HepG2 (cell line): ENCODE results near the gene VEZF1. TPM values are rescaled to one million over a fixed set of nuclear protein-coding genes. Genes with fewer than 3 reads are reported as not detected.
A peak's percentile ranks its signal among the peaks of the same experiment; 100 is the strongest.

Experiments used
- CENPX ChIP-seq: sonication (generic); formaldehyde crosslinking; IDR thresholded peaks from 2 replicates; pipeline ENCODE4 v1.9.0; 2021; ENCODE audit warnings: mild to moderate bottlenecking, missing genetic modification reagents, moderate library complexity
- CERS6 ChIP-seq: sonication (generic); formaldehyde crosslinking; IDR thresholded peaks from 2 replicates; pipeline ENCODE4 v1.5.0; 2020; ENCODE audit warnings: missing genetic modification reagents
- CHD2 ChIP-seq: IDR thresholded peaks from 2 replicates; pipeline ENCODE4 v1.6.1; 2011; ENCODE audit warnings: low read depth, low read length, improper control_type of control experiment
- EED ChIP-seq: sonication (generic); formaldehyde crosslinking; IDR thresholded peaks from 2 replicates; pipeline ENCODE4 v1.5.0; 2020; ENCODE audit warnings: mild to moderate bottlenecking, missing genetic modification reagents
- ERF ChIP-seq: IDR thresholded peaks from 2 replicates; pipeline ENCODE4 v1.6.1; 2018; ENCODE audit warnings: missing biosample characterization, missing genetic modification reagents
- GFI1 ChIP-seq: sonication (generic); formaldehyde crosslinking; IDR thresholded peaks from 2 replicates; pipeline ENCODE4 v1.5.0; 2020; ENCODE audit warnings: missing genetic modification reagents, mild to moderate bottlenecking, borderline replicate concordance
- HNF1B ChIP-seq: sonication (generic); formaldehyde crosslinking; IDR thresholded peaks from 2 replicates; pipeline ENCODE4 v1.5.1; 2020; ENCODE audit warnings: mild to moderate bottlenecking, moderate library complexity, missing genetic modification reagents
- PBX2 ChIP-seq: IDR thresholded peaks from 2 replicates; pipeline ENCODE4 v1.6.1; 2016; ENCODE audit warnings: control low read depth
- SOX5 ChIP-seq: IDR thresholded peaks from 2 replicates; pipeline ENCODE4 v1.6.1; 2016; ENCODE audit warnings: borderline replicate concordance
- TRIM24 ChIP-seq: sonication (generic); formaldehyde crosslinking; IDR thresholded peaks from 2 replicates; pipeline ENCODE4 v1.8.0; 2022; ENCODE audit warnings: mild to moderate bottlenecking, missing genetic modification reagents
- ZFX ChIP-seq: sonication (generic); formaldehyde crosslinking; IDR thresholded peaks from 2 replicates; pipeline ENCODE4 v1.4.0; 2020; ENCODE audit warnings: mild to moderate bottlenecking, low read depth, missing genetic modification reagents, moderate library complexity
- ZNF280D ChIP-seq: sonication (generic); formaldehyde crosslinking; IDR thresholded peaks from 2 replicates; pipeline ENCODE4 v1.5.1; 2020; ENCODE audit warnings: mild to moderate bottlenecking, missing genetic modification reagents
- ZNF281 ChIP-seq: sonication (generic); formaldehyde crosslinking; IDR thresholded peaks from 2 replicates; pipeline ENCODE4 v1.4.0; 2020; ENCODE audit warnings: missing genetic modification reagents, borderline replicate concordance
- ZNF460 ChIP-seq: sonication (generic); formaldehyde crosslinking; IDR thresholded peaks from 2 replicates; pipeline ENCODE4 v1.5.1; 2020; ENCODE audit warnings: missing genetic modification reagents, mild to moderate bottlenecking, borderline replicate concordance
- ZNF543 ChIP-seq: sonication (generic); formaldehyde crosslinking; IDR thresholded peaks from 2 replicates; pipeline ENCODE4 v1.4.0; 2020; ENCODE audit warnings: mild to moderate bottlenecking, missing genetic modification reagents
- ZNF577 ChIP-seq: sonication (generic); formaldehyde crosslinking; IDR thresholded peaks from 2 replicates; pipeline ENCODE4 v1.4.0; 2020; ENCODE audit warnings: mild to moderate bottlenecking, low read depth, missing genetic modification reagents, borderline replicate concordance
- ZNF703 ChIP-seq: sonication (generic); formaldehyde crosslinking; IDR thresholded peaks from 2 replicates; pipeline ENCODE4 v1.5.1; 2020; ENCODE audit warnings: missing genetic modification reagents, mild to moderate bottlenecking, moderate library complexity, borderline replicate concordance
- ZSCAN9 ChIP-seq: IDR thresholded peaks from 2 replicates; pipeline ENCODE4 v1.6.1; 2016; ENCODE audit warnings: borderline replicate concordance
- polyA plus RNA-seq, 8 experiments: library from polyadenylated mRNA; depleted of rRNA in 3 of 8; stranded (reverse) in 7 of 8; unstranded in 1 of 8; fragments of >200 nt; fragmentation: Illumina TruSeq in 4 of 8; extraction: Trizol in 4 of 8; gene quantifications; 2 replicates each; pipeline versions ENCODE4 v1.2.1 to v1.2.3, GENCODE V29; 2011 to 2016; ENCODE audit warnings: low read depth in 4 of 8, missing spikeins in 1 of 8, mixed read lengths in 1 of 8; ENCODE audit not compliant: insufficient read depth in 1 of 8
- total RNA-seq, 5 experiments: library from RNA; depleted of rRNA; stranded (reverse); fragments of >200 nt; fragmentation: Illumina TruSeq; extraction: Trizol; gene quantifications; 2 replicates each; pipeline ENCODE4 v1.2.3, GENCODE V29; 2016; ENCODE audit warnings: low read depth in 1 of 5

The VEZF1 gene
- total and polyA plus RNA-seq, 2 of the 13 experiments (the other 11 are each of a cell fraction or from before 2014, with no cell fraction given): 45.9 to 49.7 TPM

GRCh38 chr17:57987581-57988300 is at the start of gene VEZF1 (continued):
- TF ChIP-seq TRIM24: no peak
- no peak for TF ChIP-seq SOX5 (CRISPR knock-in tag)
- TF ChIP-seq CERS6 (CRISPR knock-in tag): no peak
- TF ChIP-seq ZNF543 (CRISPR knock-in tag): peak; percentile 64
- no peak for TF ChIP-seq ZNF280D
- TF ChIP-seq ZFX: peak; percentile 91
- TF ChIP-seq ERF: peak; percentile 55; the same call in 1 of the 2 replicates
- 0 out of 2 replicates have a peak, but pooled peaks have one; percentile 54 for TF ChIP-seq ZNF577
- TF ChIP-seq GFI1: peak; percentile 6; the same call in 1 of the 2 replicates
- TF ChIP-seq HNF1B (CRISPR knock-in tag): no peak
- TF ChIP-seq PBX2: no peak
- no peak for TF ChIP-seq ZNF460
- TF ChIP-seq CENPX (CRISPR knock-in tag): no peak
- TF ChIP-seq ZSCAN9 (CRISPR knock-in tag): no peak
- peak; percentile 26; the same call in 1 of the 2 replicates for TF ChIP-seq ZNF281 (CRISPR knock-in tag)
- no peak for TF ChIP-seq CHD2
- TF ChIP-seq EED (CRISPR knock-in tag): 0 out of 2 replicates have a peak, but pooled peaks have one; percentile 20
- TF ChIP-seq ZNF703: no peak
